Measurements from ENCODE around the gene PLOD3.
"Not testable (repeated sequence)": the region's sequence is repeated elsewhere in the genome, so short reads cannot be mapped to it uniquely, and the experiment has no call there.

The PLOD3 gene, protein sequence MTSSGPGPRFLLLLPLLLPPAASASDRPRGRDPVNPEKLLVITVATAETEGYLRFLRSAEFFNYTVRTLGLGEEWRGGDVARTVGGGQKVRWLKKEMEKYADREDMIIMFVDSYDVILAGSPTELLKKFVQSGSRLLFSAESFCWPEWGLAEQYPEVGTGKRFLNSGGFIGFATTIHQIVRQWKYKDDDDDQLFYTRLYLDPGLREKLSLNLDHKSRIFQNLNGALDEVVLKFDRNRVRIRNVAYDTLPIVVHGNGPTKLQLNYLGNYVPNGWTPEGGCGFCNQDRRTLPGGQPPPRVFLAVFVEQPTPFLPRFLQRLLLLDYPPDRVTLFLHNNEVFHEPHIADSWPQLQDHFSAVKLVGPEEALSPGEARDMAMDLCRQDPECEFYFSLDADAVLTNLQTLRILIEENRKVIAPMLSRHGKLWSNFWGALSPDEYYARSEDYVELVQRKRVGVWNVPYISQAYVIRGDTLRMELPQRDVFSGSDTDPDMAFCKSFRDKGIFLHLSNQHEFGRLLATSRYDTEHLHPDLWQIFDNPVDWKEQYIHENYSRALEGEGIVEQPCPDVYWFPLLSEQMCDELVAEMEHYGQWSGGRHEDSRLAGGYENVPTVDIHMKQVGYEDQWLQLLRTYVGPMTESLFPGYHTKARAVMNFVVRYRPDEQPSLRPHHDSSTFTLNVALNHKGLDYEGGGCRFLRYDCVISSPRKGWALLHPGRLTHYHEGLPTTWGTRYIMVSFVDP

GRCh38 chr7:101217388-101218235 is at the start of gene PLOD3, which contains the start of gene ZNHIT1:
Gene PLOD3, minus strand, starts transcription at chr7:101217581. Its CDS starts 307 bp downstream, at chr7:101217274.
Gene ZNHIT1, plus strand, starts transcription at chr7:101218165. Its CDS starts 31 bp downstream, at chr7:101218196.
- FAIRE-seq (peak; percentile 92), DNase-seq (ENCODE audit: low spot score) (peak; percentile 99)

- no peak for FAIRE-seq
- DNase-seq (ENCODE audit: low spot score), result no peak
Measured at GRCh38 chr7:101265622-101266516, 48.5 kb upstream of the PLOD3 start.

GRCh38 chr7:101264102-101264706 is 46.8 kb upstream of the PLOD3 start:
- FAIRE-seq; DNase-seq (ENCODE audit: low spot score): not testable (repeated sequence)

GRCh38 chr7:101258243-101258731 is 40.9 kb upstream of the PLOD3 start:
- no peak for DNase-seq (ENCODE audit: low spot score)
- FAIRE-seq, result no peak

GRCh38 chr7:101255796-101256195 is 38.4 kb upstream of the PLOD3 start:
- DNase-seq (ENCODE audit: low spot score), result no peak
- FAIRE-seq, result no peak

DNA sequence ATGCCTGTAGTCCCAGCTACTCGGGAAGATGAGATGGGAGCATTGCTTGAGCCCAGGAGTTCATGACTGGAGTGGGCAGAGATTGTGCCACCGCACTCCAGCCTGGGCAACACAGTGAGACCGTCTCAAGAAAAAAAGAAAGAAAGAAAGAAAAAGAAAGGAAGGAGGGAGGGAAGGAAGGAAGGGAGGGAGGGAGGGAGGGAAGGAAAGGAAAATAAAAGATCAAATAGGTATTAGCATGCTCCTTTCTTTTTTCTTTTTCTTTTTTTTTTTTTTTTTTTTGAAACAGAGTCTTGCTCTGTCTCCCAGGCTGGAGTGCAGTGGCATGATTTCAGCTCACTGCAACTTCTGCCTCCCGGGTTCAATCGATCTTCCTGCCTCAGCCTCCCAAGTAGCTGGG is 35.8 kb upstream of the PLOD3 start:
- not testable (repeated sequence) for FAIRE-seq; DNase-seq (ENCODE audit: low spot score)

DNA sequence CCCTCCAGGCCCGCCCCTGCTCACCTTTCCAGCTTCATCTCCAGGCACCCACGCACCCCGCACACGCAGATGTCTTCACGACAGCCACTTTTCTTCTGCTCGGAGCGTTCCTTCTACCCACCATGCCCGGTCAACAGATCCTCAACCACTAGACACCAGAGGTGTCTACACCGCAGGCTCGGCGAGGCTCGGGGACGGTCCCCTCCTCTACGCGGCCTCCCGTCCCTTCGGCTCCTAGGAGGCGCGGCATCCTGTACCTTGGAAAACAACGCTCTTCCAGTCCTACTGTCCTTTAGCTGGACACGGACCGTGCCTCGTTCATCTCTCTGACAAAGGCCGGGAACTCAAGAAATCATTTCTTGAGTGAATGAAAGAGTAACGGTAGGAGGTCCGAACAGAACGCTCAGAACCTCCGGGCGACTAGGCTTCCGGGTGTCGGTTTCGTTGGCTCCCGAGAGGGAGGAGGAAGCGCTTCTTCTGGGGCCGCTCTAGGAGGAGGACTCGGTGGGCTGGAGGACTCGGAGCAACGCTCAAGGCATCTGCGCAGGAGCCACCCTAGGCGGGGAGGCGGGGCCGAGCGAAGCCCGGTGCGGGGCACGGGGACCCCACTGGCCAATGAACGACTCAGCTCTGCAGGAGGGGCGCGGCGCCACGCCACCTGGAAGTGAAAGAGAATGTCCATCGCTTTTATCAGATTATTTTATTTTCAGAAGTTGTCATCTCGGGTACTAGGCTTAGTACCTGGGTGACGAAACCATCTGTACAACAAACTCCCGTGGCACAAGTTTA is 34.7 kb upstream of the PLOD3 start:
- peak; percentile 95 for DNase-seq (ENCODE audit: low spot score)
- peak; percentile 92 for FAIRE-seq

- DNase-seq (ENCODE audit: low spot score) (no peak), FAIRE-seq (no peak)
Measured at GRCh38 chr7:101250324-101250723, 32.9 kb upstream of the PLOD3 start.

- FAIRE-seq, result no peak
- no peak for DNase-seq (ENCODE audit: low spot score)
Measured at GRCh38 chr7:101248276-101248675, 30.9 kb upstream of the PLOD3 start.

DNA sequence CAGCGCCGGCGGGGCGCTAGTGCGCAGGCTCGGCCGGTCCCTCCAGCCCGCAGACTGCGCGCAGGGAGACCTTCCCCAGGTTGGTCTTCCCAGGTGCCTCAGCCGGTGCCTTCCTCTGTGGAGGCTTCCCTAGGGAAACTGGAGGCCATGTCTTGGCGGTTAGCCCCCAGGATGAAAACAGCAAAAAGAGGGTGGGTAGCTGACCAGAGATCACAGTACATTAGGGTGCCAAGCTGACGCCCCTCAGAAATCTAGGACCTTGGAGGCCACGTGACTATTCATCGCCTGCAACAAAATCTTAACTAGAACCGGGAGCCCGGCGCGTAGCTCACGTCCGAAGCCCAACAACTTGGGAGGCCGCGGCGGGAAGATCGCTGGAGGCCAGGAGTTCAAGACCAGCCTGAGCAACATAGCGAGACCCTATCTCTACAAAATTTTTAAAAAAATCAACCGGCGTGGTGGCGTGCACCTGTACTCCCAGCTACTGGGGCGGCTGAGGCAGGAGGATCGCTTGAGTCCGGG is 27.8 kb upstream of the PLOD3 start:
- no peak for FAIRE-seq

DNA sequence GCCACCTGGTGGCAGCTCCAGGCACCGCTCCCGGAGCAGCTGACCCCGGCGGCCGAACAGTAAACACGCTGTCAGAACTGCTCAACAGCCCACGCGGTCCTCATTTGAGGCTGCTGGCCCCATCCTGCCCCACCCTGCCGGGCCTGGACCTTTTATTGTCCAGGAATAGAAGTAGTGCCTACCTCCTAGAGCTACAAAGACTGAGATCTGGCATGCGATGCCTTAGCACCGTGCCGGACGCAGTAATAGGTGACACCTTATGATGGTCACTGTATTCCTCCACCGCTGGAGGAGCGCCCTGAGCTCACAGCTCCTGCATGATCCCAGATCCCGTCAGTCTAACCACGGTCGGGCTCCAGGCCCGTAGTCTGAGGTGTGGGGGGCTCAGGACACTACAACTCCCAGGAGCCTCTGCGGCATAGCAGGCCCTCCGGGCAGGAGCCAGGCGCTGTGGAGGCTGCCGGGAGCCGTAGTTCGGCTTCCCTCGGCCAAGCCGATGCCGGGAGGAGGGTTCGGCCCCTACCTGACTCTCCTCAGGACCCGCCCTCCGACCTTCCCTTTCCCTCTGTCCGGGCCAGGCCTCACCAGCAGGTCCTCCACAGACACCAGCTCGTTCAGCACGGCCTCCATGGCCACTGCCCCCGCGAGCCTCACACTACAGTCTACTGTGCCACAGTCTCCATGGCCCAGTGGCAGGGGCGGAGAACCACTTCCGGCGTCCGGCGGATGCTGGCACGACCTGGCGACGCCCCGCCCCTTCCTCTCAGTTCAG is 27.2 kb upstream of the PLOD3 start, which contains the start of gene FIS1:
Gene FIS1, minus strand, starts transcription at position 707 of the 772 bp plus-strand sequence. Its CDS starts 77 bp downstream, at position 630.
- no peak for FAIRE-seq
- peak; percentile 85 for DNase-seq (ENCODE audit: low spot score)

More for the DNA sequence above, 27.8 kb upstream of the PLOD3 start:
- no peak for DNase-seq (ENCODE audit: low spot score)

GRCh38 chr7:101243646-101244374 is 26.4 kb upstream of the PLOD3 start:
- DNase-seq (ENCODE audit: low spot score), result no peak
- no peak for FAIRE-seq

DNA sequence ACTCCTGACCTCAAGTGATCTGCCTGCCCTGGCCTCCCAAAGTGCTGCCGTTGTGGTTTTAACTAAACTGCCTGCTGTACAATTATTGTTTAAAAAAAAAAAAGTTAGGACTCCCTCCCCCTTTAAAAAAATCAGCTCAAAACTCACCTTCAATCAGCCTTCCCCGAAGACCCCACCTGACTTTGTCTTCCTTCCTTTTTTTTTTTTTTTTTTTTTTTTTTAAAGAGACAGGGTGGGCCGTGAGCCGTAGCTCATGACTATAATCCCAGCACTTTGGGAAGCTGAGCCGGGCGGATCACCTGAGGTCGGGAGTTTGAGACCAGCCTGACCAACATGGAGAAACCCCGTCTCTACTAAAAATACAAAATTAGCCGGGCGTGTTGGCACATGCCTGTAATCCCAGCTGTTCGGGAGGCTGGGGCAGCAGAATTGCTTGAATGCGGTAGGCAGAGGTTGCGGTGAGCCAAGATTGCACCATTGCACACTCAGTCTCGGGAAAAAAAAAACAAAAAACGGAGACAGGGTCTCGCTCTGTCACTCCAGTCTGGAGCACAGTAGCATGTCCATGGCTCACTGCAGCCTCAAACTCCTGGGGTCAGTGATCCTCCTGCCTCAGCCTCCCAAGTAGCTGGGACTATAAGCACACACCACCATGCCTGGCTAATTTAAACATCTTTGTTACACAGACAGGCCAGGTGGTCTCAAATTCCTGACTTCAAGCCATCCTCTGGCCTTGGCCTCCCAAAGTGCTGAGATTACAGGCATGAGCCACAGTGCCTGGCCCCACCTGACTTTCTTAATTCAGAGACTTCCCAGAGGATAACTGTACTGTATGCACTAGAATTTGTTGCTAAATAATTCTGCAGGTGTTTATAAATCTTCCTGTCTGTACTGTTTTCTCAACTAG is 24.3 kb upstream of the PLOD3 start:
- DNase-seq (ENCODE audit: low spot score) (no peak), FAIRE-seq (no peak)

GRCh38 chr7:101241015-101241363 is 23.6 kb upstream of the PLOD3 start:
- FAIRE-seq (no peak), DNase-seq (ENCODE audit: low spot score) (no peak)

DNA sequence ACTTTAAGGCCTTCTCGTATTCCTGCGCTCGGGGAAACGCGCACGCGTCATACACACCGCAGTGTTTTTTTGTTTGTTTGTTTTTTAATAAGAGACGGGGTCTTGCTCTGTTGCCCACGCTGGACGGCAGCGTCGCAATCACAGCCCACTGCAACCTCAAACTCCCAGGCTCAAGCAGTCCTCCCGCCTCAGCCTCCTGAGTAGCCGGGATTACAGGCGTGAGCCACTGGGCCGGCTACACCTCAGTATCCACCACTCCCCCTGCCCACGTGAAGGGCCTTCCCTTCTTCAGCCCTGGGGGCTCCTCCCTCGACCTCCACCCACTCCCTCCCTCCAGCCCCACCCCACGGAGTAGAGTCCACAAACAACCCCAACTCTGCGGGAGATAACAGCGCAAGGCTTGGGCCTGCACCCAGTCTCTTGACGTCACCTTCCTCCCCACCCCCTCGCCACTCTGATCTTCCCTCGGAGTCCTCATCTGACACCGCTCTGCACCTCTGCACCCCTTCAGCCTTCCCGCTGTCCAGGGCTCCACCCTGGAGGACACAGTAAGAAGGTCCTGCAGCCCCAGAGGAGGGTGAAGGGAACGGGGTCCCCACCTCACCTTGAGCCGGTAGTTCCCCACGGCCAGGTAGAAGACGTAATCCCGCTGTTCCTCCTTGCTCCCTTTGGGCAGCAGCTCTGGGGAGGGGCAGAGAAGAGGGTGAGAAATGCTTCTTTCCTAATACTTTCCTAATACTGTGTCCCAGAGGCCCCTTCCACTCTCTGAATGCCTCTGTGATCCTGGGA is 23.0 kb upstream of the PLOD3 start:
- FAIRE-seq, result no peak
- DNase-seq (ENCODE audit: low spot score), result no peak

- DNase-seq (ENCODE audit: low spot score), result no peak
- no peak for FAIRE-seq
Measured at GRCh38 chr7:101239951-101240220, 22.5 kb upstream of the PLOD3 start.

All from RCC 7860 (cell line).